Measurements from ENCODE around the gene ATXN7.

GRCh38 chr3:64000453-64001055 lies 136.9 kb downstream of the ATXN7 start:
- TF ChIP-seq CTCF (IDR thresholded peaks at IDR 0.05), result no peak
- TF ChIP-seq EP300 (IDR thresholded peaks at IDR 0.05), result no peak

All from esophagus muscularis mucosa (tissue), 3 donors.